HG03025 (cell line): ENCODE measurements around the gene PDYN.

ENCODE experiments used
- ATAC-seq: cut with Tn5 transposase; IDR thresholded peaks from one replicate; pipeline ENCODE4 v1.9.1; 2021; ENCODE audit warnings: mild to moderate bottlenecking, moderate library complexity; ENCODE audit not compliant: unreplicated experiment, low FRiP score

Gene PDYN

GRCh38 chr20:1952737-1953530 is 40.9 kb downstream of the PDYN start:
- ATAC-seq, result no peak

GRCh38 chr20:1951436-1952115 is 42.3 kb downstream of the PDYN start:
- no peak for ATAC-seq

GRCh38 chr20:1950836-1951235 is 43.0 kb downstream of the PDYN start:
- ATAC-seq, result no peak

- ATAC-seq, result no peak
Observed at GRCh38 chr20:1949347-1950100, 44.3 kb downstream of the PDYN start.

- ATAC-seq, result no peak
Observed at GRCh38 chr20:1947535-1947846, 46.4 kb downstream of the PDYN start.

GRCh38 chr20:1946762-1947534 is 46.9 kb downstream of the PDYN start:
- ATAC-seq, result no peak

GRCh38 chr20:1946442-1946761 is 47.5 kb downstream of the PDYN start:
- ATAC-seq, result no peak

- no peak for ATAC-seq
Observed at GRCh38 chr20:1945660-1946059, 48.2 kb downstream of the PDYN start.

- ATAC-seq, result no peak
Observed at GRCh38 chr20:1945134-1945618, 48.7 kb downstream of the PDYN start.

- ATAC-seq, result no peak
Observed at GRCh38 chr20:1944345-1945091, 49.3 kb downstream of the PDYN start.

GRCh38 chr20:1943275-1944002 is 50.4 kb downstream of the PDYN start:
- no peak for ATAC-seq

GRCh38 chr20:1942486-1943274 is 51.2 kb downstream of the PDYN start:
- ATAC-seq, result no peak

GRCh38 chr20:1942061-1942460 is 51.8 kb downstream of the PDYN start:
- ATAC-seq, result no peak

- no peak for ATAC-seq
Observed at GRCh38 chr20:1941226-1941625, 52.6 kb downstream of the PDYN start.

GRCh38 chr20:1940581-1940980 is 53.3 kb downstream of the PDYN start:
- ATAC-seq, result no peak

GRCh38 chr20:1939270-1939595 is 54.6 kb downstream of the PDYN start:
- no peak for ATAC-seq

- no peak for ATAC-seq
Observed at GRCh38 chr20:1938464-1939269, 55.2 kb downstream of the PDYN start.
